Measurements from ENCODE around the gene CPED1. TPM values are rescaled to one million over a fixed set of nuclear protein-coding genes. Genes with fewer than 3 reads are reported as not detected.
A peak's percentile ranks its signal among the peaks of the same experiment; 100 is the strongest.

The CPED1 gene
- total RNA-seq, 5 donors from 2014 or later (not counting 1 experiment from before 2014, with no cell fraction given), result 0.73 to 1.4 (median 0.96) TPM; not detected in 2

- no peaks in the 10 kb centered on the region for H3K36me3 Mint-ChIP-seq
- H3K4me3 Mint-ChIP-seq, result no peak overlapping the region
- no peak overlapping the region for H3K27ac ChIP-seq (ENCODE audit: low read length)
- no peaks in the 10 kb centered on the region for H3K36me3 ChIP-seq (ENCODE audit: control insufficient read depth in 2 of 2, extremely low read depth in 1 of 2, insufficient read depth in 1 of 2, low read length in 1 of 2)
- no peak overlapping the region for H3K27ac Mint-ChIP-seq
- peaks cover 18 to 26% of the 10 kb centered on the region in 2 experiments for H3K4me1 ChIP-seq (ENCODE audit: control insufficient read depth in 1 of 2, extremely low read depth in 1 of 2, insufficient read depth in 2 of 2, low read length in 2 of 2)
- H3K9me3 ChIP-seq, result no peaks in the 10 kb centered on the region
- H3K9me3 Mint-ChIP-seq, result no peaks in the 10 kb centered on the region
- H3K27me3 ChIP-seq (replicated peaks in 1 of 2; ENCODE audit: control insufficient read depth in 2 of 2, extremely low read depth in 1 of 2, insufficient read depth in 2 of 2, low read length in 1 of 2), result peaks cover 0 to 19% of the 10 kb centered on the region in 2 experiments
- peaks cover 33 to 42% of the 10 kb centered on the region in 2 donors for H3K27me3 Mint-ChIP-seq
- no peak overlapping the region for H3K4me3 ChIP-seq (ENCODE audit: control insufficient read depth in 1 of 2, extremely low read depth in 1 of 2, low read length in 1 of 2)
- ChIA-PET POLR2A (no interaction called here), CTCF (no interaction called here)
- DNase-seq (no peak), ATAC-seq (replicated peaks in 1 of 4) (no peak)
- H3K4me1 Mint-ChIP-seq, result peaks cover 33 to 42% (median 40%) of the 10 kb centered on the region in 3 donors
Observed at GRCh38 chr7:120992272-120992964, 3.9 kb downstream of the CPED1 start.

- peaks cover 0 to 14% of the 10 kb centered on the region in 2 experiments for H3K27me3 ChIP-seq (replicated peaks in 1 of 2; ENCODE audit: control insufficient read depth in 2 of 2, extremely low read depth in 1 of 2, insufficient read depth in 2 of 2, low read length in 1 of 2)
- peaks cover 27 to 36% (median 34%) of the 10 kb centered on the region in 3 donors for H3K4me1 Mint-ChIP-seq
- no peak overlapping the region for H3K27ac Mint-ChIP-seq
- peaks cover 28 to 35% of the 10 kb centered on the region in 2 donors for H3K27me3 Mint-ChIP-seq
- no peaks in the 10 kb centered on the region for H3K9me3 ChIP-seq
- no peak overlapping the region for H3K4me3 ChIP-seq (ENCODE audit: control insufficient read depth in 1 of 2, extremely low read depth in 1 of 2, low read length in 1 of 2)
- no peak overlapping the region for H3K4me3 Mint-ChIP-seq
- H3K36me3 Mint-ChIP-seq, result no peaks in the 10 kb centered on the region
- ChIA-PET POLR2A (no interaction called here), CTCF (no interaction called here)
- ATAC-seq (replicated peaks in 1 of 4) (no peak), DNase-seq (no peak)
- no peak overlapping the region for H3K27ac ChIP-seq (ENCODE audit: low read length)
- H3K4me1 ChIP-seq (ENCODE audit: control insufficient read depth in 1 of 2, extremely low read depth in 1 of 2, insufficient read depth in 2 of 2, low read length in 2 of 2), result peaks cover 15 to 21% of the 10 kb centered on the region in 2 experiments
- H3K36me3 ChIP-seq (ENCODE audit: control insufficient read depth in 2 of 2, extremely low read depth in 1 of 2, insufficient read depth in 1 of 2, low read length in 1 of 2), result no peaks in the 10 kb centered on the region
- H3K9me3 Mint-ChIP-seq, result no peaks in the 10 kb centered on the region
Observed at GRCh38 chr7:120992965-120993494, 4.5 kb downstream of the CPED1 start.

GRCh38 chr7:120993553-120994191, 5.2 kb downstream of the CPED1 start:
- H3K36me3 ChIP-seq (ENCODE audit: control insufficient read depth in 2 of 2, extremely low read depth in 1 of 2, insufficient read depth in 1 of 2, low read length in 1 of 2), result no peaks in the 10 kb centered on the region
- H3K27me3 ChIP-seq (replicated peaks in 1 of 2; ENCODE audit: control insufficient read depth in 2 of 2, extremely low read depth in 1 of 2, insufficient read depth in 2 of 2, low read length in 1 of 2), result peaks cover 0 to 10% of the 10 kb centered on the region in 2 experiments
- H3K27ac ChIP-seq (ENCODE audit: low read length), result no peak overlapping the region
- peaks cover 25 to 34% of the 10 kb centered on the region in 2 donors for H3K27me3 Mint-ChIP-seq
- no peak overlapping the region for H3K27ac Mint-ChIP-seq
- peaks cover 11 to 15% of the 10 kb centered on the region in 2 experiments for H3K4me1 ChIP-seq (ENCODE audit: control insufficient read depth in 1 of 2, extremely low read depth in 1 of 2, insufficient read depth in 2 of 2, low read length in 2 of 2)
- 60% methylated on average over 1 of the region's 5 CpGs for whole genome bisulfite sequencing (ENCODE audit: insufficient coverage)
- H3K9me3 ChIP-seq, result no peaks in the 10 kb centered on the region
- ChIA-PET POLR2A (no interaction called here), CTCF (interaction anchor here in 1 of 2 donors (0.7 kb wide), 1 partner anchor 54 kb away, joined by 3 read pairs; no protein-coding TSS in a partner anchor)
- H3K4me3 Mint-ChIP-seq, result no peak overlapping the region
- H3K4me3 ChIP-seq (ENCODE audit: control insufficient read depth in 1 of 2, extremely low read depth in 1 of 2, low read length in 1 of 2), result no peak overlapping the region
- ATAC-seq (replicated peaks in 1 of 4), result no peak
- no peak for DNase-seq
- H3K4me1 Mint-ChIP-seq, result peaks cover 22 to 30% (median 29%) of the 10 kb centered on the region in 3 donors
- H3K36me3 Mint-ChIP-seq, result no peaks in the 10 kb centered on the region
- no peaks in the 10 kb centered on the region for H3K9me3 Mint-ChIP-seq

- Histone ChIP-seq H3K36me3 (ENCODE audit: control insufficient read depth in 2 of 2, extremely low read depth in 1 of 2, insufficient read depth in 1 of 2, low read length in 1 of 2) (no peaks in the 10 kb centered on the region), H3K27me3 (replicated peaks in 1 of 2; ENCODE audit: control insufficient read depth in 2 of 2, extremely low read depth in 1 of 2, insufficient read depth in 2 of 2, low read length in 1 of 2) (no peaks in the 10 kb centered on the region), H3K9me3 (no peaks in the 10 kb centered on the region), H3K4me1 (ENCODE audit: control insufficient read depth in 1 of 2, extremely low read depth in 1 of 2, insufficient read depth in 2 of 2, low read length in 2 of 2) (peaks cover 11% of the 10 kb centered on the region in 2 experiments), H3K27ac (ENCODE audit: low read length) (no peak overlapping the region), H3K4me3 (ENCODE audit: control insufficient read depth in 1 of 2, extremely low read depth in 1 of 2, low read length in 1 of 2) (no peak overlapping the region)
- no peak overlapping the region for H3K4me3 Mint-ChIP-seq
- H3K27me3 Mint-ChIP-seq, result peaks cover 14 to 23% of the 10 kb centered on the region in 2 donors
- no peak overlapping the region for H3K27ac Mint-ChIP-seq
- WGBS (ENCODE audit: insufficient coverage), result 100% methylated on average over 2 of the region's 5 CpGs
- H3K9me3 Mint-ChIP-seq, result no peaks in the 10 kb centered on the region
- peaks cover 15 to 31% (median 22%) of the 10 kb centered on the region in 3 donors for H3K4me1 Mint-ChIP-seq
- ATAC-seq (replicated peaks in 1 of 4), result no peak
- no peaks in the 10 kb centered on the region for H3K36me3 Mint-ChIP-seq
- ChIA-PET POLR2A (no interaction called here), CTCF (interaction anchor here in 1 of 2 donors (0.5 to 1.9 kb wide), 3 partner anchors 8 to 55 kb away, joined by 3 to 9 read pairs (median 3); partner anchors contain the start of gene ING3)
- no peak for DNase-seq
Observed at GRCh38 chr7:120994512-120995410, 6.2 kb downstream of the CPED1 start.

- Histone ChIP-seq H3K9me3 (no peaks in the 10 kb centered on the region), H3K4me3 (ENCODE audit: control insufficient read depth in 1 of 2, extremely low read depth in 1 of 2, low read length in 1 of 2) (no peak overlapping the region), H3K4me1 (ENCODE audit: control insufficient read depth in 1 of 2, extremely low read depth in 1 of 2, insufficient read depth in 2 of 2, low read length in 2 of 2) (peaks cover 11 to 12% of the 10 kb centered on the region in 2 experiments), H3K27me3 (replicated peaks in 1 of 2; ENCODE audit: control insufficient read depth in 2 of 2, extremely low read depth in 1 of 2, insufficient read depth in 2 of 2, low read length in 1 of 2) (no peaks in the 10 kb centered on the region), H3K36me3 (ENCODE audit: control insufficient read depth in 2 of 2, extremely low read depth in 1 of 2, insufficient read depth in 1 of 2, low read length in 1 of 2) (no peaks in the 10 kb centered on the region), H3K27ac (ENCODE audit: low read length) (no peak overlapping the region)
- Mint-ChIP-seq H3K4me3 (peak overlapping the region in 1 of 3 donors; percentile 18), H3K27ac (no peak overlapping the region), H3K27me3 (peaks cover 8 to 15% of the 10 kb centered on the region in 2 donors), H3K36me3 (no peaks in the 10 kb centered on the region), H3K9me3 (no peaks in the 10 kb centered on the region), H3K4me1 (peaks cover 19 to 38% (median 27%) of the 10 kb centered on the region in 3 donors)
- DNase-seq (no peak), ATAC-seq (replicated peaks in 1 of 4) (no peak)
- CTCF ChIA-PET, result interaction anchor here (1.1 to 1.9 kb wide), 3 partner anchors 9 to 113 kb away, joined by 3 to 9 read pairs (median 8); no protein-coding TSS in a partner anchor
- WGBS (ENCODE audit: insufficient coverage), result 39% methylated on average over 2 of the region's 2 CpGs
- POLR2A ChIA-PET, result interaction anchor here in 1 of 2 donors (0.6 kb wide), 1 partner anchor 108 kb away, joined by 3 read pairs; no protein-coding TSS in a partner anchor
Observed at GRCh38 chr7:120995654-120996053, 7.1 kb downstream of the CPED1 start.
